UCSD-AML1 (cell line): ENCODE measurements around the gene VAMP2.
A peak's percentile ranks its signal among the peaks of the same experiment; 100 is the strongest.

Source experiments
- DNase-seq: peaks from one replicate; lab custom pipeline; 2025; ENCODE audit not compliant: unreplicated experiment; lab: John Stamatoyannopoulos, UW

VAMP2 gene

GRCh38 chr17:8123695-8124349 lies 38.9 kb downstream of the VAMP2 start, which contains the start of gene HES7:
Gene HES7, minus strand, starts transcription at chr17:8124106. Its CDS starts 22 bp downstream, at chr17:8124084.
- no peak for DNase-seq

- DNase-seq: no peak
Measured at GRCh38 chr17:8122924-8123694, 39.6 kb downstream of the VAMP2 start.

DNA sequence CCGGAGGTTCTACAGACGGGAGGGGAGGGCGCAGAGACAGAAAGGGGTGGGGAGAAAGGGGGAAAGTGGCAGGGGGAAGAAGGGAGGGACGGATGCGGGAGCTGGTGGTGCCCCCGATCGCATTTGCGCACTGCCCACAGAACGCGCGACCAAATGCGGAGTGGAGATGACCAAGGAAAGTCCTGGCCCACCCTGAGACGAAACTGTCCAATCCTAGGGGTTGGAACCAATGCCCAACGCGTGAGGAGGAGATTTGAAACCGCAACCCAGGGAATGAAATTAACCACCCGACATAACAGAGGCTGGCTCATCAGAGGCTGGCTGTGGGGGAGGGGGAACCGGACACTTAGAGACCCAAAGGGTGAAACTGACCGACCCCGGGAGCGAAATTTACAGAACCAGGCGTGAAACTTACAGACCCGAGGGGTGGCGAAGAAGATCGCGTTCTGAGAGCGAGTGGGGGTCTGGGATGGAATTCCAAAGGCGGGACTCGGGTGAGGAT lies 40.3 kb downstream of the VAMP2 start:
- DNase-seq: no peak

DNA sequence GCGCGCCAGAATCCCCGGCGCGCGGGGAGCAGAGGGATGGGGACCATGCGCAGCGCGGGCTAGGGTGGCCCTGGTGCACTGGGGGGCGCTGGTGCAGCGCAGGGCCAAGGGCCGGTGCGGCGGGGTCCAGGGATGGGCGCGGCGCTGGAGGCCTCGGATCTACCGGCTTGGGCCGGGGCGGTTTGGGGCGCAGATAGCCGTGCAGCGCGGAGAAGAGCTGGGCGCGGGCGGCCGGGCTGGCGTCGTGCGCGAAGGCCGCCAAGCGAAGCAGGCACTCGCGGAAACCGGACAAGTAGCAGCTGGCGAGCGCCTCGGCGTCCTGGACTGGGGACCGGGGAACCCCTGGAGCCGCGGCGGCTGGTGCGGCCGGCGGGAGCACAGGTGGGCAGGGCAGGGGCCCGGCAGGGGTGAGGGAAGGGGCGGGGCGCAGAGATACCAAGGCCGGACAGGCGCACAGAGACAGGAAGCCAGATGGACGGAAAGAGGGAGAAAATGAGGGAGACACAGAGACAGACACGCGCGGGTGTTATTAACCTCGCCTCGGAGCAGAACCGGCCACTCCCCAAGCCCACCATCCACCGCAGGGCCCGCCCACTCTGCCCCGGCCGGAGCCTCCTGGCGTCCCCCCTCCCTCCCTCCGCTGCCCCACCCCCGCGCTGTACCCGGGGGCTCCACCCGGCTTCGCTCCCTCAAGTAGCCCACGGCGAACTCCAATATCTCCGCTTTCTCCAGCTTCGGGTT lies 40.9 kb downstream of the VAMP2 start:
- peak; percentile 79 for DNase-seq

- no peak for DNase-seq
Measured at GRCh38 chr17:8121407-8121680, 41.4 kb downstream of the VAMP2 start.

DNA sequence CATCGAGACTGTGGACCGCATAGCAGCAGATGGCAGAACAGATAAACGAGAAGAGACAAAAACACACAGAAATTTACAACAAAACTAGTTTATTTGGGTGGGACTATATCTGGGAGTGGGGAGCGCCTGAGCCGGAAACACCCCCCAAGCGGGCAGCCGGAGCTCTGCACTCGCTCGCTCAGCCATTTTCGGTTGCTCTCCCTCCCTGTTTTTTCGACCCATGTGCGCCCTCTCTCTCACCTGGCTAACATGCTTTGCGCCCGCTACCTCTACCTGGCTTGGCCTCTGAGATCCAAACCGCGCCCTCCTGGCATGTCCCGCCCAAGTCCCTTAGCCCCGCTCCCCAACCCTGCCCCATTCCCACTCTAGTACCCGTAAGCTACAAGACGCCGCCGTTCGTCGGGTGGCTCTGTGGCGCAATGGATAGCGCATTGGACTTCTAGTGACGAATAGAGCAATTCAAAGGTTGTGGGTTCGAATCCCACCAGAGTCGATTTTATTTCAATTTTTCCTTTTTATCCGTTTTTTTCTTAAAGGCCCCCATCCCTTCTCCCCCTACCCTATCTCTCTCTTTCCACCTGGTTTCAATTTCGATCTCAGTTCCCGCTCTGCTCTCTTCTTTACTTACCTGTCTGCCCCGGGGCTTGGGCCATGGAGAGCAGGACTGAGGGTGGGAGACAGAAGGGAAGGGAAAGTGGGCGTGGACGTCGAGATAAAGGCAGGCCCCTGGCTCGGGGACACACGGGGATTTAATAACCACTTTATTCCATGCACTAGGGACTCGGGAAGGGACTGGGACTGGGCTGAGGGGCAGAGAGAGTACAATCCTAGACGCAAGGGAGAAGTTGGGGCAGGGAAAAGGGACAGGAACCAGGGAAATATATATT lies 42.0 kb downstream of the VAMP2 start:
- peak; percentile 84 for DNase-seq

GRCh38 chr17:8119581-8120519 lies 42.9 kb downstream of the VAMP2 start:
- peak; percentile 92 for DNase-seq

DNA sequence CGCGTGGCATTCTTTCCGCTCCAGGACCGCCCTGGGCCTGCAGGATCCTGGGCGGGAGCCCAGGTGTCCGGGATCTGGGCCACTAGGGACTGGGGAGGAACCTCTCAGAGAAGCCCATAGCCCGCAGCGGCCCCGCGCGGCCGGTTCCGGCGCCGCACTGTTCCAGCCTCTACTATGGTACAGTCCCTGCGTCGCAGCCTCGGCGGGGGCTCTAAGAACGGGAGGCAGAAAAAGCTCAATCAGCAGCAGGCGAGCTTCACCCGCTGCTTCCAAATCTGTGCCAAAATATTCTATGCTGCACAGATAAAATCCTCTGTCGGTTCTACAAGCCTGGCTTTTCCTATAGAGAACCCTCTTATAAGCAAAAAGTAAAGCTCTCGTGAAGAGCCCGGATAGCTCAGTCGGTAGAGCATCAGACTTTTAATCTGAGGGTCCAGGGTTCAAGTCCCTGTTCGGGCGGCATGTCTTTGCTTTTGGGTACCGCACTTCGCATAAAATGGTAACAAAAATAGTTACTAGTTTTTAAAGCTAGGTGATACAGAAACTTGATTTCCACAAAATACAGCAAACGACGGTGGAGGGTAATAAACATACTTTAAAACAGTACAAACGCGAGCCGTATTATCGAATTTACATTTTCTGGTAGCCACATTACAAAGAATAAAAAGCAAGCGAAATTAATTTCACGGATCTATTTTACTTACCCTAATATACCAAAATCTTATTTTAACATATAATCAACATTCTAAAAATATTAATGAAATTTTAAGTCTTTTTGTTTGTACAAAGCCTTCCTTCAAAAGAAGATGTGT lies 43.8 kb downstream of the VAMP2 start:
- peak; percentile 85 for DNase-seq

DNA sequence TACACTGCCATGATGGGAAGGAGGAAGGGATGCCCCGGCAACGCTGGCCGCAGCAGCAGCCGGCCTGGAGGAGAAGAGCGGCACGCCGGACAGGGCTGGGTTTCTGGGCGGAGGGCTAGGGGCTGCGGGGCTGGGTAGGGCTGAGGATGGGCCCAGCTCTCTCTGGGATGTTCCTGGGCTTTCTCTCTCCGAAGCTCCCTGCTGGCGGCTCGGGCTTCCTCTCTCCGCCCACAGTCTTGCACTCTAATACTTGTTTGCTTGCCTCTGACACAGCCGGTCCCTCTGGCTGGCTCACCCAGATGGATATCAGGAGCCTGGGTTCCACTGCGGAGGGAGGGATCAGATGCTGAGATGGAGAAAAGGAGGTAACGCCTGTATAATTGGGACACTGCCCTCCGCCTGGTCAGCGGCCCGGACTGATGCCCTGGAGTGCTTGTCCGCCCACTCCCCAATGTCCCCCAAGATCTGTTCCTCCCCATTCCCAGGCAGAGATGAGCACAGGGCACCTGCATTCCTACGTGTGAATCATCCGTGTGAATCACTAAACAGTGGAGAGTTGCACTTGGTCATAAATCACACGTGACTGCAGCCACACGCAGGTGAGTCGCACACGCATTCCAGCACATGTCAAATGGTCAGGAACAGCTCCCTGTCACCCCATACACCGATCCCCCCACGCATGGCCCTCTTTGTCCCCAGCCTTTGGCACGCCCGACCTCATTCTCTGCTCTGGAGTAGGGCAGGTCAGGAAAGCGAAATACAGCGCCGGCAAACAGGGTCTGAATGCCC lies 44.6 kb downstream of the VAMP2 start, which contains the start of gene ALOXE3:
Gene ALOXE3 (minus strand): TSS at position 535 of the 789 bp plus-strand sequence. CDS start 524 bp downstream, at position 11.
- DNase-seq: no peak

- no peak for DNase-seq
Measured at GRCh38 chr17:8117367-8117979, 45.3 kb downstream of the VAMP2 start.

DNA sequence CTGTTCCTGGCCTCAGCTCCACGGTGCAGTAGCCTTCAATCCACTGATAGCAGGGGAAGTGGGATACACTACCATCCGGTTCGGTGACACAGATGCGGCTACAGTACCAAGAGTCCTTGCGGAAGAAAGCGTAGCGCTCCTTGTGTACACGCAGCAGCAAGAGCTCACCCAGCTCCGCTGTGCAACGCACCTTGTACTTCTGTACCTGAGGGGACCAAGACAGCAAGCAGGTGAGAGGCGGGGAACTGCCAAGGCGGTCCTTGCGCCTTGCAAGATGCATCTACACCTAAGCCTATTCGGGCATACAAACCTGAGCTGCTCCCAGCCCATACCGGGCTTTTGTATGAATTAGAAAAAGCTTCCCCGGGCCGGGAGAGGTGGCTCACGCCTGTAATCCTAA lies 46.0 kb downstream of the VAMP2 start:
- DNase-seq: no peak

DNA sequence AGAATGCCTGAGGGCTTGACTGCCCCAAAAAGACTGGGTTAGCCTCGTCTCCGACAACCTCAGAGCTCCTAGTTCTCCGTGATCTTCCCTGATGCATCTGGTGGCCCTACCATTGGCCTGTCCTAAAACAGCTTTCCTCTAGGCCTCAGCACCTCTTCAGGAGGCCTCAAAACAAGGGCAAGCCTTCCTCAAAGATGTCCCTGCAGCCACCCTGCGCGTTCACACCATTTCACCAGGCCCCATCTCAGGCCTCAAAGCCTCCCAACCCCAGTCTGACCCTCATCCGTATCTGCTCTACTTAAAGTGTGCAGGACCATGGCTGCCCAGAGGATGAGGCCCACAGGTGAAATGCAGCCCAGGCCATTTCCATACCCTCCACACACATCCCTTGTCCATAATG lies 51.8 kb downstream of the VAMP2 start:
- DNase-seq: no peak

- no peak for DNase-seq
Measured at GRCh38 chr17:8110456-8110804, 52.3 kb downstream of the VAMP2 start.

- DNase-seq: peak; percentile 59
Measured at GRCh38 chr17:8109661-8110455, 52.9 kb downstream of the VAMP2 start.
